ENCODE results near the gene NFKB2.

The NFKB2 gene

DNA sequence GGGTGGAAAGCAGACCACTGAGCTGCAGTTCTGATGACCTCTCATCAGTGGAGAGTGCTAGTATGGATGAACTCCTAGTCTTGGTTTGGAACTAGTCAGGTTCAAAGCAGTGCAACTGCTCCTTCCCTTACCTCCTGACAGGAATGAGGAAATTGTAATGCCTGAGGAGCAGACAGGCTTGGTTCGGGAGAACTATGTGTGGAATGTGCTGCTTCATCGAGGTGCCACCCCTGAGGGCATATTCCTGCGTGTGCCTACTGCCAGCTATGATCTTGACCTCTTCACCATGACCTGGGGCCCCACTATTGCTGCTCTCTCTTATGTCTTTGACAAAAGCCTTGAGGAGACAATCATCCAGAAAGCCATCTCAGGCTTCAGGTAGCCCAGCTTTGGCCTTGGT, 27.4 kb upstream of the NFKB2 start:
- DNase-seq (ENCODE audit: extremely low read depth, low read depth): no peak
- TF ChIP-seq, protein P1, sequence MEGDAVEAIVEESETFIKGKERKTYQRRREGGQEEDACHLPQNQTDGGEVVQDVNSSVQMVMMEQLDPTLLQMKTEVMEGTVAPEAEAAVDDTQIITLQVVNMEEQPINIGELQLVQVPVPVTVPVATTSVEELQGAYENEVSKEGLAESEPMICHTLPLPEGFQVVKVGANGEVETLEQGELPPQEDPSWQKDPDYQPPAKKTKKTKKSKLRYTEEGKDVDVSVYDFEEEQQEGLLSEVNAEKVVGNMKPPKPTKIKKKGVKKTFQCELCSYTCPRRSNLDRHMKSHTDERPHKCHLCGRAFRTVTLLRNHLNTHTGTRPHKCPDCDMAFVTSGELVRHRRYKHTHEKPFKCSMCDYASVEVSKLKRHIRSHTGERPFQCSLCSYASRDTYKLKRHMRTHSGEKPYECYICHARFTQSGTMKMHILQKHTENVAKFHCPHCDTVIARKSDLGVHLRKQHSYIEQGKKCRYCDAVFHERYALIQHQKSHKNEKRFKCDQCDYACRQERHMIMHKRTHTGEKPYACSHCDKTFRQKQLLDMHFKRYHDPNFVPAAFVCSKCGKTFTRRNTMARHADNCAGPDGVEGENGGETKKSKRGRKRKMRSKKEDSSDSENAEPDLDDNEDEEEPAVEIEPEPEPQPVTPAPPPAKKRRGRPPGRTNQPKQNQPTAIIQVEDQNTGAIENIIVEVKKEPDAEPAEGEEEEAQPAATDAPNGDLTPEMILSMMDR (IDR thresholded peaks at IDR 0.05; ENCODE audit: low read depth, low read length): no peak

DNA sequence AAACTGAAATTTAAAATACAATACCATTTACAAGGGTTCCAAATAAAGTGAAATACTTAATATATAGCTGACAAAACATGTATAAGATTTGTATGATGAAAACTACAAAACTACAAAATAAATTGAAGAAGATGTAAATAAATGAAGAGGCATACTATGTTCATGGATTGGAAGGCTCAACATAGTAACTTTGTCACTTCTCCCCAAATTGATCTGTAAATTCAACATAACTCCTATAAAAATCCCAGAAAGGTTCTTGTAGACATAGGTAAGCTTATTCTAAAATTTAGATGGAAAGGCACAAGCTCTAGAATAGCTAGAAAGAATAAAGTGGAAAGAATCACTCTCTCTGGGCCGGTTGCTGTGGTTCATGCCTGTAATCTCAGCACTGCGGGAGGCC, 24.2 kb upstream of the NFKB2 start:
- TF ChIP-seq, protein P1 (IDR thresholded peaks at IDR 0.05; ENCODE audit: low read depth, low read length): no peak
- DNase-seq (ENCODE audit: extremely low read depth, low read depth): no peak

DNA sequence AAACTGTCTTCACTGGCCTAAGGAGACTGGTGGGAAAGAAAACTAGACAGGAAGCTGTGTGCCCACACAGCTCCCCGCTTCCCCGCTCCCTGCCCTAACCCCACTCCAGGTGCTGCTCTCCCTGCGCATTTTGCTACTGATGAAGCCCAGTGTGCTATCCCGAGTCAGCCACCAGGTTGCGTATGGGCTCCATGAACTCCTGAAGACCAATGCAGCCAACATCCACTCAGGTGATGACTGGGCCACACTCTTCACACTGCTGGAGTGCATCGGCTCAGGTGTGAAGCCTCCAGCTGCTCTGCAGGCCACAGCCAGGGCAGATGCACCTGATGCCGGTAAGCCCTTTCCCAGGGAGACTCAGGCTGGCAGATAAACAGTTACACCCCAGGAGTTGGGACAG, 20.3 kb upstream of the NFKB2 start:
- TF ChIP-seq, protein P1 (IDR thresholded peaks at IDR 0.05; ENCODE audit: low read depth, low read length): no peak
- no peak for DNase-seq (ENCODE audit: extremely low read depth, low read depth)

DNA sequence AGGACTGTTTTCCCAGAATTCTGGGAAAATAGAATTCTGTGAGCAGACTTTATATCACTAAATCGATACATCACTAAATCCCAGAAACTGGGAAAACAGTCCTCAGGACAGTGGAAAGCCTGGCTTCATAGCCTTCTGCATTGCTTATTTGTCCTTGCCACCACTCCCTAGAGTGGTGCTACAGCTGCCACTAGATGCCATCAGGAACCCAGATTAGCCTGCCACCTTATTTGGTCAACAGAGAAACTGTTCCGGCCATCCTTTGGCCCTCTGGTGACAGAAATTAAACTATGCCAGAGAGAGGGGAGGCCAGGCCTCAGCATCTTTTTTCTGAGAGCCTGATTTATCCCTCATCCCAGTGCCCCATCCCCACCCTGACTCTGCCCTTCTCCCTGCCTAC, 19.6 kb upstream of the NFKB2 start:
- TF ChIP-seq, protein P1 (IDR thresholded peaks at IDR 0.05; ENCODE audit: low read depth, low read length): no peak
- DNase-seq (ENCODE audit: extremely low read depth, low read depth): no peak

DNA sequence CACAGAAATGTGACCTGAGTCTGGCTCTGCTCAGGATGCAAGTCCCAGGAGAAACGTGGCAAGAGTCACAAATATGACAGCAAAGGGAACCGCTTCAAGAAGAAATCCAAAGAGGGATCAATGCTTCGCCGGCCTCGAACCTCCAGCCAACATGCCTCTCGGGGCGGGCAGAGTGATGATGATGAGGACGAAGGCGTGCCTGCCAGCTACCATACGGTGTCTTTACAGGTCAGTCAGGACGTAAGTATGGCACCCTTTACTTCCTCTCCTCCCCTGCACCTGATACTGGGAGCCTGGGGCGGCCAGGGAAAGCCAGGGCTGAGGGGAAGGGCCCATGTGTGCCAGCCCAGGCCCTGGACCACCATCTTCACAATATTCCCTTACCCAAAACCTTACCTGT, 18.6 kb upstream of the NFKB2 start:
- DNase-seq (ENCODE audit: extremely low read depth, low read depth): no peak
- TF ChIP-seq, protein P1 (IDR thresholded peaks at IDR 0.05; ENCODE audit: low read depth, low read length): no peak

DNA sequence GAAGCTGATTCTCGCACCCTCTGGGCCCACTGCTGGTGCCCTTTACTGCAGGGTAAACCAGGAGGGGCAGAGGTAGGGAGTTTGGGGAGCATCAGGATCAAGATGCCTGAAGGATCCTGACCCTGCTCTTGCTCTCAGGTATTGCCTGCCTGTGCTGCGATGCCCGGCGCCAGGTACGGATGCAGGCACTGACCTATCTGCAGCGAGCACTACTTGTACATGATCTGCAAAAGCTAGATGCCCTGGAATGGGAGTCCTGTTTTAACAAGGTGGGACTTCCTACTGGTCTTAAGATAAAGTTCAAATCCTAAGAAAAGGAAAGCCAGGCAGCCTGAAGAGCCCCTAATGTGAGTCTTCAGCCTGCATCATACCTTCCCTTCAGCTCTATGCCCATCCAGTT, 16.1 kb upstream of the NFKB2 start:
- TF ChIP-seq, protein P1 (IDR thresholded peaks at IDR 0.05; ENCODE audit: low read depth, low read length): no peak
- no peak for DNase-seq (ENCODE audit: extremely low read depth, low read depth)

DNA sequence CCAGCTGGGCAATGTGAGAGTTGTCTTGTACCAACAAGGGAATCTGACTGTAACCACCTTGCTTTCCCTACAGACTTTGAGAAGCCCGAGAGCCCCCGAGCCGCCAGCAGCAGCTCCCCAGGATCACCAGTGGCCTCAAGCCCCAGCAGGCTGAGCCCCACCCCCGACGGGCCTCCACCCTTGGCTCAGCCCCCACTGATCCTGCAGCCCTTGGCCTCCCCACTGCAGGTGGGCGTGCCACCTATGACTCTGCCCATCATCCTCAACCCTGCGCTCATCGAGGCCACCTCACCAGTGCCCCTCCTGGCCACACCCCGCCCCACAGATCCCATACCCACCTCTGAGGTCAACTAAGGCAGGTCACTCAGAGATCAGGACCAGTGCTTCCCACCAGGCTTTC, 13.5 kb upstream of the NFKB2 start:
- TF ChIP-seq, protein P1 (IDR thresholded peaks at IDR 0.05; ENCODE audit: low read depth, low read length): no peak

More for the DNA sequence above, 13.5 kb upstream of the NFKB2 start:
- no peak for DNase-seq (ENCODE audit: extremely low read depth, low read depth)

All from AG09319 (cell line).